ENCODE data around the gene GPR141.

Gene GPR141

GRCh38 chr7:37705976-37706375 is 22.4 kb downstream of the GPR141 start:
- no peaks in the 10 kb centered on the region for H3K9me3 ChIP-seq (ENCODE audit: insufficient read depth, low read length, severe bottlenecking)
- no peak for DNase-seq
- TF ChIP-seq CTCF (IDR thresholded peaks at IDR 0.05; ENCODE audit: borderline replicate concordance, extremely low read depth, low read length, poor library complexity, severe bottlenecking) = no peak
- no peak for TF ChIP-seq EZH2 (IDR thresholded peaks at IDR 0.05; ENCODE audit: borderline replicate concordance, low read depth, low read length, severe bottlenecking)
- H3K27me3 ChIP-seq (ENCODE audit: insufficient read depth, low read length, poor library complexity) = peaks cover 4% of the 10 kb centered on the region
- H3K79me2 ChIP-seq (ENCODE audit: insufficient read depth, low read length) = no peaks in the 10 kb centered on the region
- H3K9ac ChIP-seq (ENCODE audit: low read depth, low read length) = no peak overlapping the region
- H3K4me2 ChIP-seq (ENCODE audit: insufficient read depth, low read length) = no peak overlapping the region
- H3K27ac ChIP-seq (ENCODE audit: low read length) = no peak overlapping the region
- H3K4me3 ChIP-seq (ENCODE audit: low read depth in 1 of 2, low read length in 2 of 2) = no peak overlapping the region
- H4K20me1 ChIP-seq (ENCODE audit: insufficient read depth, low read length) = no peaks in the 10 kb centered on the region; the same call in 1 of the 2 replicates
- ATAC-seq (ENCODE audit: insufficient read depth, low read depth) = no peak
- H2AFZ ChIP-seq (ENCODE audit: low read depth, low read length) = no peak overlapping the region
- no peaks in the 10 kb centered on the region for H3K4me1 ChIP-seq (ENCODE audit: insufficient read depth, low read length)
- H3K36me3 ChIP-seq (ENCODE audit: insufficient read depth, low read length) = no peaks in the 10 kb centered on the region

DNA sequence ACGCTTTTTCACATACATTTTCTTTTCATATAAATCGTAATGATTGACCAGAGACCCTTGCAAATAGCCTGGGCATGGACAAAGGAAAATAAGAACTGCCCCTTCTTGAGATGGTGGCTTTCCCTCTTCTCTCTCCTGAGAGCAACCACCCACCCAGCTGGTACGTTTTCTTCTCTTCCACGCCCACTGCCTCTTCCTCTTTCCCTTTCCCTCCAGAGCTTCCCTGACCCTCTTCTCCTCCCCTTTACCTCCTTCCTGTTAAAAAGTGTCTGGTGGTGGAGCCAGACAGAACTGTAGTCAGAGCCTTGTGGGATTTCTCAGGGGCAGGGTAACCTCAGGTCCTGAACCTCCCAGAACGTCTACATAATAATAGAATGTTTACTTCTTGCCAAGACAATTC is 23.2 kb downstream of the GPR141 start:
- peaks cover 4% of the 10 kb centered on the region for H3K27me3 ChIP-seq (ENCODE audit: insufficient read depth, low read length, poor library complexity)
- H3K79me2 ChIP-seq (ENCODE audit: insufficient read depth, low read length) = no peaks in the 10 kb centered on the region
- H2AFZ ChIP-seq (ENCODE audit: low read depth, low read length) = no peak overlapping the region
- no peak overlapping the region for H3K27ac ChIP-seq (ENCODE audit: low read length)
- DNase-seq (no peak), ATAC-seq (ENCODE audit: insufficient read depth, low read depth) (no peak)
- TF ChIP-seq CTCF (IDR thresholded peaks at IDR 0.05; ENCODE audit: borderline replicate concordance, extremely low read depth, low read length, poor library complexity, severe bottlenecking) (no peak), EZH2 (IDR thresholded peaks at IDR 0.05; ENCODE audit: borderline replicate concordance, low read depth, low read length, severe bottlenecking) (no peak)
- H3K9me3 ChIP-seq (ENCODE audit: insufficient read depth, low read length, severe bottlenecking) = no peaks in the 10 kb centered on the region
- H3K36me3 ChIP-seq (ENCODE audit: insufficient read depth, low read length) = no peaks in the 10 kb centered on the region
- H3K4me1 ChIP-seq (ENCODE audit: insufficient read depth, low read length) = no peaks in the 10 kb centered on the region
- H4K20me1 ChIP-seq (ENCODE audit: insufficient read depth, low read length) = no peaks in the 10 kb centered on the region; the same call in 1 of the 2 replicates
- H3K4me2 ChIP-seq (ENCODE audit: insufficient read depth, low read length) = no peak overlapping the region
- no peak overlapping the region for H3K9ac ChIP-seq (ENCODE audit: low read depth, low read length)
- no peak overlapping the region for H3K4me3 ChIP-seq (ENCODE audit: low read depth in 1 of 2, low read length in 2 of 2)

- Histone ChIP-seq H3K36me3 (ENCODE audit: insufficient read depth, low read length) (no peaks in the 10 kb centered on the region), H3K79me2 (ENCODE audit: insufficient read depth, low read length) (no peaks in the 10 kb centered on the region), H3K27ac (ENCODE audit: low read length) (no peak overlapping the region), H2AFZ (ENCODE audit: low read depth, low read length) (no peak overlapping the region), H4K20me1 (ENCODE audit: insufficient read depth, low read length) (no peaks in the 10 kb centered on the region; the same call in 1 of the 2 replicates), H3K27me3 (ENCODE audit: insufficient read depth, low read length, poor library complexity) (peaks cover 4% of the 10 kb centered on the region), H3K4me2 (ENCODE audit: insufficient read depth, low read length) (no peak overlapping the region), H3K9me3 (ENCODE audit: insufficient read depth, low read length, severe bottlenecking) (no peaks in the 10 kb centered on the region), H3K4me1 (ENCODE audit: insufficient read depth, low read length) (no peaks in the 10 kb centered on the region), H3K4me3 (ENCODE audit: low read depth in 1 of 2, low read length in 2 of 2) (no peak overlapping the region), H3K9ac (ENCODE audit: low read depth, low read length) (no peak overlapping the region)
- ATAC-seq (ENCODE audit: insufficient read depth, low read depth) (no peak), DNase-seq (no peak)
- no peak for TF ChIP-seq CTCF (IDR thresholded peaks at IDR 0.05; ENCODE audit: borderline replicate concordance, extremely low read depth, low read length, poor library complexity, severe bottlenecking)
- TF ChIP-seq EZH2 (IDR thresholded peaks at IDR 0.05; ENCODE audit: borderline replicate concordance, low read depth, low read length, severe bottlenecking) = no peak
Observed at GRCh38 chr7:37707754-37708485, 24.4 kb downstream of the GPR141 start.

Data from DND-41 (cell line).